NB4 (cell line): ENCODE measurements around the gene UBE2M.

ENCODE experiments used
- DNase-seq: peaks from one replicate; pipeline ENCODE4 v3.0.0; 2010; ENCODE audit warnings: low read depth
- H3K4me3 ChIP-seq: one replicate; pipeline ENCODE4 v1.5.1; 2011; ENCODE audit warnings: mild to moderate bottlenecking, low read depth, low read length, moderate library complexity
- CTCF ChIP-seq: IDR thresholded peaks from one replicate; pipeline ENCODE4 v1.5.1; 2012; ENCODE audit warnings: low read depth, low read length
- MAX ChIP-seq: IDR thresholded peaks from 2 replicates; pipeline ENCODE4 v1.6.1; 2011; ENCODE audit warnings: low read depth, low read length
- MYC ChIP-seq: IDR thresholded peaks from 2 replicates; pipeline ENCODE4 v1.6.1; 2011; ENCODE audit warnings: low read depth, low read length
- POLR2A ChIP-seq: IDR thresholded peaks from 2 replicates; pipeline ENCODE4 v1.6.1; 2011; ENCODE audit warnings: mild to moderate bottlenecking; ENCODE audit not compliant: insufficient read length; ENCODE audit errors: extremely low read depth

The UBE2M gene

GRCh38 chr19:58538257-58539168 lies 19.9 kb downstream of the UBE2M start:
- no peak for DNase-seq
- no peak overlapping the region for H3K4me3 ChIP-seq
- TF ChIP-seq CTCF (no peak), MYC (no peak), MAX (no peak), POLR2A (no peak)

GRCh38 chr19:58536852-58537798 lies 21.3 kb downstream of the UBE2M start:
- DNase-seq = no peak
- TF ChIP-seq CTCF = no peak
- no peak for TF ChIP-seq POLR2A
- no peak for TF ChIP-seq MAX
- no peak for TF ChIP-seq MYC
- no peak overlapping the region for H3K4me3 ChIP-seq

- H3K4me3 ChIP-seq = no peak overlapping the region
- TF ChIP-seq MAX = no peak
- no peak for TF ChIP-seq MYC
- TF ChIP-seq CTCF = no peak
- no peak for TF ChIP-seq POLR2A
- DNase-seq = no peak
Measured at GRCh38 chr19:58535857-58536256, 22.6 kb downstream of the UBE2M start.

- DNase-seq = no peak
- no peak for TF ChIP-seq POLR2A
- TF ChIP-seq MAX = no peak
- TF ChIP-seq CTCF = no peak
- no peak for TF ChIP-seq MYC
- no peak overlapping the region for H3K4me3 ChIP-seq
Measured at GRCh38 chr19:58531034-58531840, 27.2 kb downstream of the UBE2M start.

GRCh38 chr19:58529405-58529804 lies 29.0 kb downstream of the UBE2M start:
- TF ChIP-seq CTCF (no peak), MYC (no peak), MAX (no peak), POLR2A (no peak)
- no peak overlapping the region for H3K4me3 ChIP-seq
- no peak for DNase-seq
